SK-N-SH (cell line): ENCODE data around the gene PLVAP. TPM values are rescaled to one million over a fixed set of nuclear protein-coding genes. Genes with fewer than 3 reads are reported as not detected.

Source experiments
- CTCF ChIA-PET: fragments of 300-600, 350-600 bp; formaldehyde crosslinking; extraction: SDS; loops from one replicate; lab custom pipeline; 2021; lab: Yijun Ruan, JAX
- POLR2A ChIA-PET: fragments of 350-600 bp; sonication (Branson Sonifier 250); formaldehyde crosslinking; extraction: SDS; loops from one replicate; lab custom pipeline; 2020; ENCODE audit warnings: antibody characterized with exemption, inconsistent platforms; lab: Yijun Ruan, JAX
- DNase-seq: peaks from one replicate; pipeline ENCODE4 v3.0.0; 2012
- H2AFZ ChIP-seq: fragments of 200-600 bp; sonication (generic); 2 replicates; pipeline ENCODE4 v1.8.1; 2016; ENCODE audit warnings: antibody characterized with exemption, mild to moderate bottlenecking, low read depth
- H3F3A ChIP-seq: fragments of 200-600 bp; sonication (generic); replicated peaks from 2 replicates; pipeline ENCODE3; 2016; ENCODE audit warnings: antibody characterized with exemption, mild to moderate bottlenecking; ENCODE audit not compliant: insufficient read depth
- H3K27ac ChIP-seq, 2 experiments: fragments of 200-500 bp in 1 of 2; fragments of 200-600 bp in 1 of 2; sonication (Bioruptor generic) in 1 of 2; sonication (generic), shearing (Covaris generic) in 1 of 2; 2 replicates each; pipeline versions ENCODE4 v1.5.1 to v1.6.1; 2014 to 2016; ENCODE audit warnings: low read depth in 2 of 2, inconsistent platforms in 1 of 2, low read length in 1 of 2, mild to moderate bottlenecking in 1 of 2, mixed read lengths in 1 of 2
- H3K27me3 ChIP-seq: fragments of 200-600 bp; sonication (generic), shearing (Covaris generic); 2 replicates; pipeline ENCODE4 v1.6.1; 2016; ENCODE audit warnings: mixed run types; ENCODE audit not compliant: insufficient read depth
- H3K36me3 ChIP-seq, 2 experiments: fragments of 200-500 bp in 1 of 2; fragments of 200-600 bp in 1 of 2; sonication (Bioruptor generic) in 1 of 2; sonication (generic) in 1 of 2; replicated peaks in 1 of 2; 2 replicates each; pipeline versions ENCODE3 to v1.5.1; 2014 to 2016; ENCODE audit warnings: low read length in 1 of 2, mild to moderate bottlenecking in 1 of 2; ENCODE audit not compliant: insufficient read depth in 2 of 2, control insufficient read depth in 1 of 2
- H3K4me1 ChIP-seq, 2 experiments: fragments of 200-500 bp in 1 of 2; fragments of 200-600 bp in 1 of 2; sonication (Bioruptor generic) in 1 of 2; sonication (generic), shearing (Covaris generic) in 1 of 2; 2 replicates each; pipeline versions ENCODE4 v1.5.1 to v1.6.1; 2014 to 2016; ENCODE audit warnings: low read depth in 1 of 2, low read length in 1 of 2, mixed run types in 1 of 2; ENCODE audit not compliant: insufficient read depth in 2 of 2, control insufficient read depth in 1 of 2
- H3K4me2 ChIP-seq: fragments of 200-600 bp; sonication (generic), shearing (Covaris generic); 2 replicates; pipeline ENCODE4 v1.6.1; 2017; ENCODE audit warnings: mixed run types
- H3K4me3 ChIP-seq, 2 experiments: fragments of 200-500 bp in 1 of 2; fragments of 200-600 bp in 1 of 2; sonication (Bioruptor generic) in 1 of 2; sonication (generic), shearing (Covaris generic) in 1 of 2; 2 replicates each; pipeline versions ENCODE4 v1.5.1 to v1.8.1; 2014 to 2016; ENCODE audit warnings: low read depth in 2 of 2, inconsistent platforms in 1 of 2, low read length in 1 of 2, mild to moderate bottlenecking in 1 of 2, mixed read lengths in 1 of 2, moderate library complexity in 1 of 2
- H3K79me2 ChIP-seq: fragments of 200-600 bp; sonication (generic); 2 replicates; pipeline ENCODE4 v1.8.1; 2017; ENCODE audit warnings: mild to moderate bottlenecking; ENCODE audit not compliant: insufficient read depth
- H3K9ac ChIP-seq: fragments of 200-600 bp; sonication (generic); 2 replicates; pipeline ENCODE4 v1.6.1; 2017; ENCODE audit warnings: mixed run types
- H3K9me2 ChIP-seq: fragments of 200-600 bp; sonication (generic); 2 replicates; pipeline ENCODE4 v1.6.1; 2017; ENCODE audit warnings: mixed run types
- H3K9me3 ChIP-seq: fragments of 200-600 bp; sonication (generic); 2 replicates; pipeline ENCODE4 v1.6.1; 2017; ENCODE audit warnings: mixed run types, mild to moderate bottlenecking, moderate library complexity
- H4K20me1 ChIP-seq: fragments of 200-600 bp; sonication (generic); 2 replicates; pipeline ENCODE4 v1.6.1; 2017; ENCODE audit warnings: mild to moderate bottlenecking, mixed run types; ENCODE audit not compliant: insufficient read depth
- CHD2 ChIP-seq: fragments of 150-350 bp; IDR thresholded peaks from 2 replicates; pipeline ENCODE4 v1.6.1; 2018; ENCODE audit warnings: low read length; ENCODE audit not compliant: partially characterized antibody
- CTCF ChIP-seq: fragments of 200-600 bp; sonication (generic); IDR thresholded peaks from 2 replicates; pipeline ENCODE4 v1.6.1; 2017; ENCODE audit warnings: antibody characterized with exemption, mild to moderate bottlenecking, moderate library complexity
- ELF1 ChIP-seq: IDR thresholded peaks from 2 replicates; pipeline ENCODE4 v1.4.0; 2012
- EP300 ChIP-seq, 2 experiments: IDR thresholded peaks; 2 replicates each; pipeline versions ENCODE4 v1.4.0 to v1.6.1; 2012; ENCODE audit warnings: borderline replicate concordance in 1 of 2, low read depth in 1 of 2, low read length in 1 of 2
- EZH2phosphoT487 ChIP-seq: fragments of 200-600 bp; sonication (generic); IDR thresholded peaks from 2 replicates; pipeline ENCODE4 v1.6.1; 2017; ENCODE audit warnings: low read depth, mixed run types, mild to moderate bottlenecking, antibody characterized with exemption, moderate library complexity, borderline replicate concordance
- FOSL2 ChIP-seq: IDR thresholded peaks from 2 replicates; pipeline ENCODE4 v1.4.0; 2012; ENCODE audit warnings: low read depth, mild to moderate bottlenecking, moderate library complexity, borderline replicate concordance
- FOXM1 ChIP-seq: IDR thresholded peaks from 2 replicates; pipeline ENCODE4 v1.4.0; 2012; ENCODE audit warnings: low read depth, mild to moderate bottlenecking
- IRF3 ChIP-seq: fragments of 150-350 bp; IDR thresholded peaks from 2 replicates; pipeline ENCODE4 v1.6.1; 2016; ENCODE audit warnings: mild to moderate bottlenecking, low read depth, low read length
- MEF2A ChIP-seq: IDR thresholded peaks from 2 replicates; pipeline ENCODE4 v1.4.0; 2012; ENCODE audit warnings: low read depth, borderline replicate concordance
- NRF1 ChIP-seq: IDR thresholded peaks from 2 replicates; pipeline ENCODE4 v1.6.1; 2012; ENCODE audit warnings: low read depth, mild to moderate bottlenecking, low read length
- PBX3 ChIP-seq: IDR thresholded peaks from 2 replicates; pipeline ENCODE4; 2012
- RAD21 ChIP-seq: IDR thresholded peaks from 2 replicates; pipeline ENCODE4 v1.6.1; 2012; ENCODE audit warnings: mild to moderate bottlenecking, low read length
- RCOR1 ChIP-seq: fragments of 150-350 bp; IDR thresholded peaks from 2 replicates; pipeline ENCODE4 v1.6.1; 2017; ENCODE audit warnings: antibody characterized with exemption, low read length
- REST ChIP-seq: IDR thresholded peaks from 2 replicates; pipeline ENCODE4 v1.6.1; 2012; ENCODE audit warnings: mild to moderate bottlenecking, low read depth, low read length, moderate library complexity
- RXRA ChIP-seq: IDR thresholded peaks from 2 replicates; pipeline ENCODE4 v1.4.0; 2012; ENCODE audit warnings: low read depth, mild to moderate bottlenecking, borderline replicate concordance
- SIN3A ChIP-seq: IDR thresholded peaks from 2 replicates; pipeline ENCODE4 v1.6.1; 2012; ENCODE audit warnings: low read depth, mild to moderate bottlenecking, low read length, moderate library complexity, borderline replicate concordance
- TCF12 ChIP-seq: IDR thresholded peaks from 2 replicates; pipeline ENCODE4 v1.4.0; 2012
- TEAD4 ChIP-seq: IDR thresholded peaks from 2 replicates; pipeline ENCODE4 v1.4.0; 2012; ENCODE audit warnings: mild to moderate bottlenecking, borderline replicate concordance; ENCODE audit not compliant: insufficient read depth
- USF2 ChIP-seq: fragments of 150-350 bp; IDR thresholded peaks from 2 replicates; pipeline ENCODE4 v1.6.1; 2017; ENCODE audit warnings: antibody characterized with exemption, low read length, low read depth, borderline replicate concordance
- YY1 ChIP-seq: IDR thresholded peaks from 2 replicates; pipeline ENCODE4 v1.4.0; 2012; ENCODE audit warnings: low read depth, mild to moderate bottlenecking
- WGBS: methylation state at CpG from one replicate; pipeline ENCODE4 v1.1.6; 2017; ENCODE audit warnings: low lambda C conversion rate; 5-methylcytosine and 5-hydroxymethylcytosine counted together
- polyA plus RNA-seq, 3 experiments: library from polyadenylated mRNA; depleted of rRNA; stranded (reverse); fragments of >200 nt; gene quantifications; 2 replicates each; pipeline ENCODE4 v1.2.3, GENCODE V29; 2012

Gene PLVAP
- polyA plus RNA-seq, 1 of the 3 experiments (the other 2 are of a cell fraction), result not detected

GRCh38 chr19:17351815-17352435 is 25.2 kb downstream of the PLVAP start:
- Histone ChIP-seq H3K4me1 (peaks cover 5 to 6% of the 10 kb centered on the region in 2 experiments; a peak in 1 of 4 replicates), H3K9ac (no peak overlapping the region), H3K79me2 (no peaks in the 10 kb centered on the region), H3F3A (no peaks in the 10 kb centered on the region), H3K36me3 (no peaks in the 10 kb centered on the region), H3K27ac (no peak overlapping the region), H3K9me3 (no peaks in the 10 kb centered on the region), H3K4me3 (no peak overlapping the region), H3K4me2 (no peak overlapping the region), H3K27me3 (no peaks in the 10 kb centered on the region), H3K9me2 (no peaks in the 10 kb centered on the region), H2AFZ (no peak overlapping the region), H4K20me1 (no peaks in the 10 kb centered on the region)
- POLR2A ChIA-PET, result no interaction called here
- 93% methylated on average over 37 of the region's 45 CpGs for WGBS
- CTCF ChIA-PET, result no interaction called here
- DNase-seq, result no peak
- TF ChIP-seq TCF12 (no peak), MEF2A (no peak), RCOR1 (no peak), FOSL2 (no peak), REST (no peak), CHD2 (no peak), EP300 (IDR thresholded peaks at IDR 0.05; ENCODE audit: borderline replicate concordance in 1 of 2, low read depth in 1 of 2, low read length in 1 of 2) (no peak), TEAD4 (no peak), ELF1 (no peak), NRF1 (no peak), IRF3 (no peak), EZH2phosphoT487 (no peak), YY1 (no peak), PBX3 (no peak), RXRA (no peak), USF2 (no peak), RAD21 (no peak), FOXM1 (no peak), SIN3A (no peak), CTCF (no peak)
